Mesendoderm (in vitro differentiated cells): Measurements from ENCODE around the gene HEBP2.

Experiments
- DNase-seq: peaks from one replicate; pipeline ENCODE4 v3.0.0; 2013
- H2AK5ac ChIP-seq: 2 replicates; pipeline ENCODE4 v1.6.1; 2013; ENCODE audit warnings: low read length, inconsistent platforms
- H2BK120ac ChIP-seq: 2 replicates; pipeline ENCODE4 v1.6.1; 2013; ENCODE audit warnings: low read depth, mild to moderate bottlenecking, low read length, moderate library complexity, mixed read lengths
- H2BK15ac ChIP-seq: replicated peaks from 2 replicates; pipeline ENCODE4 v1.6.1; 2013; ENCODE audit warnings: low read depth, mild to moderate bottlenecking, moderate library complexity
- H2BK5ac ChIP-seq: 2 replicates; pipeline ENCODE4 v1.6.1; 2013; ENCODE audit warnings: low read length, inconsistent platforms
- H3K18ac ChIP-seq: 2 replicates; pipeline ENCODE4 v1.6.1; 2013; ENCODE audit warnings: mild to moderate bottlenecking, low read length, mixed read lengths
- H3K23ac ChIP-seq: one replicate; pipeline ENCODE4 v1.6.1; 2013; ENCODE audit warnings: low read length
- H3K27ac ChIP-seq: 2 replicates; pipeline ENCODE4 v1.5.1; 2013; ENCODE audit warnings: low read depth, mild to moderate bottlenecking, inconsistent platforms, low read length, moderate library complexity
- H3K27me3 ChIP-seq: 2 replicates; pipeline ENCODE4 v1.6.1; 2013; ENCODE audit warnings: low read length, control low read depth, mild to moderate bottlenecking, inconsistent platforms; ENCODE audit not compliant: insufficient read depth, poor library complexity
- H3K36me3 ChIP-seq: 2 replicates; pipeline ENCODE4 v1.6.1; 2013; ENCODE audit warnings: low read length, inconsistent platforms; ENCODE audit not compliant: control insufficient read depth, insufficient read depth
- H3K4ac ChIP-seq: one replicate; pipeline ENCODE4 v1.6.1; 2013; ENCODE audit warnings: low read depth, mild to moderate bottlenecking, low read length, moderate library complexity
- H3K4me1 ChIP-seq: 2 replicates; pipeline ENCODE4 v1.6.1; 2013; ENCODE audit warnings: low read depth, low read length, inconsistent platforms; ENCODE audit not compliant: control insufficient read depth
- H3K4me2 ChIP-seq: 2 replicates; pipeline ENCODE4 v1.6.1; 2013; ENCODE audit warnings: low read length
- H3K4me3 ChIP-seq: 2 replicates; pipeline ENCODE4 v1.5.1; 2013; ENCODE audit warnings: mild to moderate bottlenecking, low read length
- H3K56ac ChIP-seq: one replicate; pipeline ENCODE4 v1.6.1; 2013; ENCODE audit warnings: low read length
- H3K79me1 ChIP-seq: 2 replicates; pipeline ENCODE4 v1.6.1; 2013; ENCODE audit warnings: low read length, inconsistent platforms
- H3K79me2 ChIP-seq: 2 replicates; pipeline ENCODE4 v1.6.1; 2013; ENCODE audit warnings: mild to moderate bottlenecking, low read length; ENCODE audit not compliant: control insufficient read depth, insufficient read depth
- H3K9ac ChIP-seq: 2 replicates; pipeline ENCODE4 v1.6.1; 2013; ENCODE audit warnings: low read length, inconsistent platforms
- H4K5ac ChIP-seq: one replicate; pipeline ENCODE4 v1.6.1; 2013; ENCODE audit warnings: low read length
- H4K8ac ChIP-seq: one replicate; pipeline ENCODE4 v1.6.1; 2013; ENCODE audit warnings: low read depth, mild to moderate bottlenecking, control low read depth, low read length, moderate library complexity
- WGBS: extraction: QIAGEN DNeasy Blood & Tissue Kit; methylation state at CpG from one replicate; pipeline ENCODE4 v1.1.7; 2013; ENCODE audit warnings: low lambda C conversion rate, missing lambda C conversion rate; ENCODE audit not compliant: insufficient coverage; ENCODE audit errors: extremely low coverage; 5-methylcytosine and 5-hydroxymethylcytosine counted together

HEBP2 gene

DNA sequence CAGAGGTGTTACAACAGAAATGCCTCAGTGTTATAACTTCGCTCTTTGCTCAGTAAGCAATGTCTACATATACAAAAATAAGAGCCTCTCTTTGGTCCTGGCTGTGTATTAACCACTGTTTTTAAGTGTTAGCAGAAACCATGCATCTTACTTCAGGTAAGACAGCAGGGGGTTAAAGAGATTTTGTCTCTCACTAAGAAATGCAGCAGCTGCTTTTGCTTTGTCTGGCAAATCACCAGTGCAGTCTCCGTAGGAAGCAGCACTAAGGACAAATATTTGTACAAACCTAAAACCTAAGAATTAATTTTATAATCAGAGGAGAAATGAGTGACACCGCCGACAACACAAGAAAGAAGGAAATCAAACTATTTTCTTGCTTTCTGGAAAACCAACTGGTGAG lies 25.6 kb upstream of the HEBP2 start:
- Histone ChIP-seq H3K4me2 (no peak overlapping the region), H3K4ac (no peak overlapping the region), H3K27ac (no peak overlapping the region), H3K79me1 (no peaks in the 10 kb centered on the region), H2AK5ac (no peak overlapping the region), H4K8ac (no peak overlapping the region), H3K18ac (no peak overlapping the region), H3K27me3 (no peaks in the 10 kb centered on the region), H3K4me1 (peaks cover 5% of the 10 kb centered on the region), H3K79me2 (no peaks in the 10 kb centered on the region), H3K56ac (no peak overlapping the region), H3K36me3 (no peaks in the 10 kb centered on the region), H4K5ac (no peak overlapping the region), H3K4me3 (no peak overlapping the region), H3K9ac (no peak overlapping the region), H2BK15ac (no peak overlapping the region), H3K23ac (no peak overlapping the region), H2BK5ac (no peak overlapping the region), H2BK120ac (no peak overlapping the region)
- DNase-seq, result peak; percentile 48
- WGBS, result no CpG with 5 or more reads among the region's 4 CpGs

DNA sequence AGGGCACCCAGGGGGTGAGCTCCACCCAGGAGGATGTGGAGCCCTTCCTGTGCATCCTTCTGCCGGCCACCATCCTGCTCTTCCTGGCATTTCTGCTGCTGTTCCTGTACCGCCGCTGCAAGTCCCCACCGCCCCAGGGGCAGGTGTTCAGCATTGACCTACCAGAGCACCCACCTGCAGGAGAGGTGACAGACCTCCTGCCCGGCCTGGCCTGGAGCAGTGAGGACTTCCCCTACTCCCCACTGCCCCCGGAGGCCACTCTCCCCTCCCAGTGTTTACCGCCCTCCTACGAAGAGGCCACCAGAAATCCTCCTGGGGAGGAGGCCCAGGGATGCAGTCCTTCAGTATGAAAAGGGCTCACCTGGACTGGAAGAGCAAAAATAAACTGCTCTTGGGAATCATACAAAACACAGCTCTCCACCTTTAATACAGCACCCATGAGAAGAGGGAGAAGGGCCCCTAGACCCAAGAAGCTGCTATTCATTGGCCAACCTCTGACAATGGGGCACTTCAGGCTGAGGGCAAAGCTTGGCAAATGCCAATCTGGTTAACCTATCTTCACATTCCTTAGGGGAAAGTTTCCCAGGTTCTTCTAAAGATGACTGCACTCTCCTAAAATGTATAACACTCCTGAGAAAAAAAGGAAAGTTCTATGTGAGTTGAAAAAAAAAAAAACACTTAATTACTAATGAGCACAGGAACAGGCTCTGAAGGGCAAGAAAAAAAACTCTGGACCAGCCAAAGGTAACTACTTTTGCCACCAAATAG lies 21.3 kb upstream of the HEBP2 start:
- Histone ChIP-seq H3K4me1 (peaks cover 5% of the 10 kb centered on the region), H3K4ac (no peak overlapping the region), H3K36me3 (no peaks in the 10 kb centered on the region), H3K4me2 (no peak overlapping the region), H3K23ac (no peak overlapping the region), H3K79me2 (no peaks in the 10 kb centered on the region), H4K5ac (no peak overlapping the region), H4K8ac (no peak overlapping the region), H3K79me1 (no peaks in the 10 kb centered on the region), H3K18ac (no peak overlapping the region), H2AK5ac (no peak overlapping the region), H3K27ac (no peak overlapping the region), H2BK15ac (peak overlapping the region; percentile 57), H2BK120ac (no peak overlapping the region), H3K4me3 (no peak overlapping the region), H3K9ac (no peak overlapping the region), H2BK5ac (no peak overlapping the region), H3K27me3 (no peaks in the 10 kb centered on the region), H3K56ac (no peak overlapping the region)
- WGBS, result no CpG with 5 or more reads among the region's 8 CpGs
- peak; percentile 71 for DNase-seq

DNA sequence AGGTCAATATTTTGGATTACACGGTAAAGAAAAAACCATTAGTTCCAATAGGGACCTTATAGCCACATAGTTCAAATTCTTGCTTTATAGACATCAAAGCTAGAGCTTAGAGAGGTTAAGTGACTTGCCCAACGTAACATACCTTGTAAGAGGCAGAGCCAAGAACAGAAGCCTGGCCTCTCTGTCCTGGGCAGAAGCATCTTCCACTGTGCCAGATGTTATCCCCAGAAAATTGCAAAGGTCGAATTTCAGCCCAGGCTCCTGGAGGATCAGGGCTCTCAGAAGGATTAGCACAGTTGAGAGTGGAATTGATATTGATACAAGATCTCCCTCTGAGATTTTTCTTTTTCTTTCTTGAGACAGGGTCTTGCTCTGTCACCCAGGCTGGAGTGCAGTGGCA lies 20.2 kb upstream of the HEBP2 start:
- Histone ChIP-seq H3K4me3 (no peak overlapping the region), H3K4ac (no peak overlapping the region), H3K23ac (no peak overlapping the region), H3K18ac (peak overlapping the region; percentile 11), H3K9ac (no peak overlapping the region), H4K8ac (no peak overlapping the region), H3K56ac (no peak overlapping the region), H3K79me2 (no peaks in the 10 kb centered on the region), H2BK15ac (no peak overlapping the region), H2AK5ac (no peak overlapping the region), H3K4me1 (no peaks in the 10 kb centered on the region), H3K4me2 (no peak overlapping the region), H3K27me3 (no peaks in the 10 kb centered on the region), H2BK120ac (no peak overlapping the region), H3K36me3 (no peaks in the 10 kb centered on the region), H2BK5ac (no peak overlapping the region), H3K79me1 (no peaks in the 10 kb centered on the region), H4K5ac (no peak overlapping the region), H3K27ac (no peak overlapping the region)
- peak; percentile 21 for DNase-seq
- WGBS, result no CpG with 5 or more reads among the region's 3 CpGs

DNA sequence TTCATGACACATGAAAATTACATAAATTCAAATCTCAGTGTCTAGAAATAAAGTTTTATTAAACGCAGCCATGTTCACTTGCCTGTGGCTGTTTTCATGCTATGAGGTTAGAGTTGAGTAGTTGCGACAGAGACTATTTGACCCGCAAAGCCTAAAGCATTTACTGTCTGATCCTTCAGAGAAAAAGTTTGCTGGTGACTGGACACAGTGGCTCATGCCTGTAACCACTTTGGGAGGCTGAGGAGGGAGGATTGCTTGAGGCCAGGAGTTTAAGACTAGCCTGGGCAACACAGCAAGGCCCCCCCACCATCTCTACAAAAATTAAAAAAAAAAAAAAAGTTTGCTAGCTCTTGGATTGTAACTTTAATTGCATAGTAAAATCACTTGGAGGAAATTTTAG lies 17.1 kb upstream of the HEBP2 start:
- Histone ChIP-seq H3K27me3 (no peaks in the 10 kb centered on the region), H3K4me2 (no peak overlapping the region), H2BK15ac (no peak overlapping the region), H3K4ac (no peak overlapping the region), H3K9ac (no peak overlapping the region), H3K4me3 (no peak overlapping the region), H2AK5ac (no peak overlapping the region), H3K18ac (no peak overlapping the region), H3K36me3 (no peaks in the 10 kb centered on the region), H2BK5ac (no peak overlapping the region), H4K8ac (no peak overlapping the region), H3K56ac (no peak overlapping the region), H3K27ac (no peak overlapping the region), H3K23ac (no peak overlapping the region), H3K79me1 (no peaks in the 10 kb centered on the region), H4K5ac (no peak overlapping the region), H3K4me1 (no peaks in the 10 kb centered on the region), H2BK120ac (no peak overlapping the region), H3K79me2 (no peaks in the 10 kb centered on the region)
- WGBS, result no CpG with 5 or more reads among the region's 3 CpGs
- DNase-seq, result no peak

DNA sequence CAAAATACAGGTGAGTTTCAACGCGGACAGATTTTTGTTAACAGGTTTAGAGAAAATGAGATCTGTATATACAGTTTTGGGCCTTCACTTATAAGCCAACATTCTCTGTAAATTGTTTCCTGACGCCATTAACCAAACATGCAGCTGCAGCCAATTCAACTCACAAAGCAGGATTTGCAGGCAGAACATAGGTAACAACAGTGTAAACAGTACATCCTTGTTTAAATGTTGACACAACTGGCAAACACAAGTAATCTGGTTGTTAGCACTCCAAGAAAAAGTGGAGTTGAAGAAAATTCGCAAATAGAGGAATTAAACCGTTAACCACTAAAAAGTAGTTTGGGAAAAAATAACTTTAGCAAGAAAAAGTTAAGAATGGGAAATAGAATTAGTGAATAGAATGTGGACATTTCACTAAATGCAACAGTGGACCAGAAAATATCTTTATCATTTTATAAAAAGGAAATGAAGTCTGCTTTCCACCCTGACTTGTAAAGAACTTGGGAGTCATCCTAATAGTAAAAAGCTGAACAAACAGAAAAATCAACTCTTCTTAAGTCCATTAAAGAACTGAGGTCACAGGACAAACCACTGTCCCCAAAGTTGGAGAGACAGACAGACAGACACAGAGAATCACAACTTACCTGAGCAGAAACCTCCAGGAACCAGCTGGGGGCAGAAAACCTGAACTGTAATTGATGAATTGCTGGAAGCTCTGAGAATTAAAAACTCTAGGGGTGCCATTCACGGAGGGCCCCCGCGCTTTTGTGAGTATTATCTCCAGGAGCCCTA lies 16.2 kb upstream of the HEBP2 start:
- H3K27me3 ChIP-seq, result no peaks in the 10 kb centered on the region

More for the DNA sequence above, 16.2 kb upstream of the HEBP2 start:
- Histone ChIP-seq H3K9ac (no peak overlapping the region), H3K18ac (no peak overlapping the region), H3K36me3 (no peaks in the 10 kb centered on the region), H3K4me2 (no peak overlapping the region), H3K4me3 (no peak overlapping the region), H3K79me2 (no peaks in the 10 kb centered on the region), H3K23ac (no peak overlapping the region), H3K4ac (no peak overlapping the region), H3K79me1 (no peaks in the 10 kb centered on the region), H2AK5ac (no peak overlapping the region), H4K5ac (no peak overlapping the region), H2BK5ac (no peak overlapping the region), H3K4me1 (no peaks in the 10 kb centered on the region), H2BK120ac (no peak overlapping the region), H3K27ac (no peak overlapping the region), H4K8ac (no peak overlapping the region), H2BK15ac (no peak overlapping the region), H3K56ac (no peak overlapping the region)
- no peak for DNase-seq
- no CpG with 5 or more reads among the region's 8 CpGs for WGBS
